ENCODE results near the gene PTS. TPM values are rescaled to one million over a fixed set of nuclear protein-coding genes. Genes with fewer than 3 reads are reported as not detected.

PTS gene
- polyA plus RNA-seq, 6 donors from 2014 or later, result 15.6 to 26.5 (median 22.7) TPM

GRCh38 chr11:112225753-112226061, 521 bp upstream of the PTS start:
- Mint-ChIP-seq H3K27ac (peak overlapping the region; percentile 98 to 99 (median 99)), H3K9me3 (no peaks in the 10 kb centered on the region), H3K27me3 (no peaks in the 10 kb centered on the region), H3K4me3 (peak overlapping the region; percentile 92 to 98 (median 95)), H3K36me3 (peaks cover 9 to 17% of the 10 kb centered on the region in 2 donors), H3K4me1 (peaks cover 14 to 24% (median 18%) of the 10 kb centered on the region in 3 donors)
- DNase-seq (no peak), ATAC-seq (ENCODE audit: low read depth in 2 of 2) (no peak)

DNA sequence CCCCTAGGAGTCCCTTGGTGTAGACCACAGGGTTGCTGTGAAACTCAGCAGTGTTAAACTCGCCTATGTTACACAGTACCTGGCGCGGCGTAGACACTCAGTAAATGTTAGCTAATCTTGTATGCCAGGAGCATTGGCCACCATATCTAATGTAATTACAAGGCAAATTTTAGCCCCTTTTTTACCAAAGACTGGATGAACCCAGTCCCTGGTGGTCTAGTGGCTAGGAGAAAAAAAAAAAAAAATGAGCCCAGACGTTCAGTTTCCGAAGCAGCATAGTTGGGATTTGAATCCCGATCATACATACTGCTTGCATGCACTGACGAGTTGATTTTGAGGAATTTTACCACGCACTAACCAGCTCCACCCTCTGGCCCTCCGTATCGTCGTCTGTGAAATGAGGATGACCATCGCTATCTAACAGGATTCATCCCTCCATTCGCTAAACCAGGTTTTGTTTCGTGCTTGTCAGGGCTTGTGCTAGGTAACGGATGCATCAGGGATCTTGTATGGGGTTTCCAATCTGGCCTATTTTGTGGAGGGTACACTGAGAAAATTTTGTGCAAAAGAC, 688 bp downstream of the PTS start:
- DNase-seq (no peak), ATAC-seq (ENCODE audit: low read depth in 2 of 2) (peak; percentile 63 to 65)
- Mint-ChIP-seq H3K4me1 (peaks cover 17 to 24% (median 22%) of the 10 kb centered on the region in 3 donors), H3K27me3 (no peaks in the 10 kb centered on the region), H3K4me3 (peak overlapping the region; percentile 92 to 98 (median 95)), H3K9me3 (no peaks in the 10 kb centered on the region), H3K36me3 (peaks cover 9 to 24% of the 10 kb centered on the region in 2 donors), H3K27ac (peak overlapping the region; percentile 98 to 99 (median 98))

DNA sequence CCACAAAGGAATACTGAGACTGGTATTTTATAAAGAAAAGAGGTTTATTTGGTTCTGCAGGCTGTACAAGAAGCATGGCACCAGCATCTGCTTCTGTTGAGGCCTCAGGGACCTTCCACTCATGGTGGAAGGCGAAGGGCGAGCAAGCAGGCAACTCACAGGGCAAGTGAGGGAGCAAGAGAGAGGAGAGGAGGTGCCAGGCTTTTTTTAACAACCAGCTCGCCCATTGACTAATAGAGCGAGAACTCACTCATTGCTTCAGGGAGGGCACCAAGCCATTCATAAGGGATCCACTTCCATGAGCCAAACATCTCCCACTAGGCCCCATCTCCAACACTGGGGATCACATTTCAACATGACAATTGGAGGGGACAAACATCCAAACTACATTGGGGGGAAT, 1.2 kb downstream of the PTS start:
- no peak for DNase-seq
- Mint-ChIP-seq H3K27ac (peak overlapping the region in 5 of 6 donors; percentile 98 to 99 (median 98)), H3K36me3 (peaks cover 9 to 24% of the 10 kb centered on the region in 2 donors), H3K27me3 (no peaks in the 10 kb centered on the region), H3K4me3 (peak overlapping the region; percentile 92 to 98 (median 95)), H3K9me3 (no peaks in the 10 kb centered on the region), H3K4me1 (peaks cover 17 to 25% (median 24%) of the 10 kb centered on the region in 3 donors)
- no peak for ATAC-seq (ENCODE audit: low read depth in 2 of 2)

DNA sequence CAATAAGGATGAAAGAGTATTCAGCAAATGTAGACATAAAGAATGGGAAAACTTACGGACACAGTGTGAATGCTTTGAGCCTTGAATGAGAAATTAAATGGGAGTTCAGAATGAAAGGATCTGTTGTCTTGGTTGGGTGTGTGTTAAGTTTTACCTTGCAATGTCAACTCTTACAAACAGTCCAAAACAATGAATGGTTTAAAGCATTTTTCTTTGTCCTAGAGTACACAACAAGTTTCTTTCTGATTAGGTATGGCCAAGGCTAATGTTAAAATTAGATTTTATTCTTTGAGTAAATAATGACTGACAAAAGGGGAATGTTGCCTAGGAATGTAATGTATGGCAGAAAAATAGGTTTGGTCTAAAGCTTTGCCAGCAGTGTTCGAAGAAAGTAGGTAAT, 2.5 kb downstream of the PTS start:
- H3K4me1 Mint-ChIP-seq, result peaks cover 17 to 25% (median 24%) of the 10 kb centered on the region in 3 donors
- H3K27ac Mint-ChIP-seq, result peak overlapping the region in 1 of 6 donors; percentile 10
- no peaks in the 10 kb centered on the region for H3K9me3 Mint-ChIP-seq
- peak overlapping the region in 3 of 8 donors; percentile 25 to 74 (median 41) for H3K4me3 Mint-ChIP-seq
- no peak for DNase-seq
- H3K36me3 Mint-ChIP-seq, result peaks cover 9 to 24% of the 10 kb centered on the region in 2 donors
- H3K27me3 Mint-ChIP-seq, result no peaks in the 10 kb centered on the region
- ATAC-seq (ENCODE audit: low read depth in 2 of 2), result no peak

- H3K4me1 Mint-ChIP-seq, result peaks cover 17 to 25% (median 24%) of the 10 kb centered on the region in 3 donors
- DNase-seq, result no peak
- H3K27me3 Mint-ChIP-seq, result no peaks in the 10 kb centered on the region
- ATAC-seq (ENCODE audit: low read depth in 2 of 2), result no peak
- peak overlapping the region in 1 of 6 donors; percentile 15 for H3K27ac Mint-ChIP-seq
- no peaks in the 10 kb centered on the region for H3K9me3 Mint-ChIP-seq
- peaks cover 9 to 24% of the 10 kb centered on the region in 2 donors for H3K36me3 Mint-ChIP-seq
- peak overlapping the region in 1 of 8 donors; percentile 41 for H3K4me3 Mint-ChIP-seq
Measured at GRCh38 chr11:112229159-112229558, 2.9 kb downstream of the PTS start.

DNA sequence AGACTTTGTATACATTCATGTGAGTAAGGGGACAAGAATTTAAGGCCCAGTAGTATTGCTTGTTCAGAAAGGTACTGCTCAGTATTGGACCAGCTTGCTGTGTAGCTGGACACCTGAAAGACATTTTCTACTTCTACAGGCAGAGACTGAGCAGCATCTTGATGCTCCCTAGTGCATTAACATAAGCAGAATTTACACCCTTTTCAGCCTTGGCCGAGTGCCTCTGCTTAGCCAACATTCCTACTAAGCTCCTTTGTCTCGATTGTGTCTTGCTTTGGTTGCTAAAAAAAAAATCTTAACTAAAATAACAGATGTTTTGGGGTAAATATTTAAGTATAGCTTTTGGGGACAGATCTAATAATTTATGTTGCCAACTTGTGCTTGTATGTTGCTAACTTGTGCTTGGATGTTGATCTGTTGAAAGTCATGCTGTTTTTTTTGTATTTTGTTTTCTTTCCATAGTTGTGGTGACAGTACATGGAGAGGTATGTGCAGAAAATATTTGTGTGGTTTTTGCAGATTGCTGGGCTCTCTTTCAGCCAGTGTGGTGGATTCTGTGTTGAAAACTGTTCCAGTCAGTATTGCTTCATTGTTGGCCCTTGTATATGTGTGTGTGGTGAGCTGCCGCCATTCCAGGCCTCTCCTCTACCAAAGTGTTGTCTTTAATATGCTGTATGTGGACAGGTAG, 3.7 kb downstream of the PTS start:
- H3K27ac Mint-ChIP-seq, result no peak overlapping the region
- DNase-seq (no peak), ATAC-seq (ENCODE audit: low read depth in 2 of 2) (no peak)
- no peaks in the 10 kb centered on the region for H3K9me3 Mint-ChIP-seq
- peak overlapping the region in 1 of 8 donors; percentile 24 for H3K4me3 Mint-ChIP-seq
- peaks cover 9 to 24% of the 10 kb centered on the region in 2 donors for H3K36me3 Mint-ChIP-seq
- peaks cover 17 to 25% (median 24%) of the 10 kb centered on the region in 3 donors for H3K4me1 Mint-ChIP-seq
- no peaks in the 10 kb centered on the region for H3K27me3 Mint-ChIP-seq

DNA sequence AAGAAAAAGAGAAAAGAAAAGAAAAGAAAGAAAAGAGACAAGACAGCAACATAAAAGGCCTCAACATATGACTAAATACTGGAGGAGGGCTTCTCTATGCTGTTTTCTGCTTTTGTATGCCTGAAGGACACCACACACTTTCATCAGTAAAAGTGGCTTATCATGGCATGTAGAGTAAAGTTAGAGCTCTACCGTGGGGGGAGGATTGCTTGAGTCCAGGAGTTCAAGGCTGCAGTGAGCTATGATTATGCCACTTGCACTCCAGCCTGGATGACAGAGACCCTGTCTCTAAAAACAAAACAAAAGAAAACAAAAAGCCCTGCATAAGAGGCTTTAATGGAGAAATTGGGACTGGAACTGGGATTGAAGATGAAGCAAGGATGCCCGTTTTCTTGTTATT, 5.7 kb downstream of the PTS start:
- Mint-ChIP-seq H3K27ac (peak overlapping the region in 4 of 6 donors; percentile 6 to 80 (median 58)), H3K9me3 (no peaks in the 10 kb centered on the region), H3K27me3 (no peaks in the 10 kb centered on the region), H3K4me1 (peaks cover 34 to 42% (median 35%) of the 10 kb centered on the region in 3 donors), H3K4me3 (peak overlapping the region in 1 of 8 donors; percentile 22), H3K36me3 (peaks cover 19 to 28% of the 10 kb centered on the region in 2 donors)
- ATAC-seq (ENCODE audit: low read depth in 2 of 2) (no peak), DNase-seq (no peak)

DNA sequence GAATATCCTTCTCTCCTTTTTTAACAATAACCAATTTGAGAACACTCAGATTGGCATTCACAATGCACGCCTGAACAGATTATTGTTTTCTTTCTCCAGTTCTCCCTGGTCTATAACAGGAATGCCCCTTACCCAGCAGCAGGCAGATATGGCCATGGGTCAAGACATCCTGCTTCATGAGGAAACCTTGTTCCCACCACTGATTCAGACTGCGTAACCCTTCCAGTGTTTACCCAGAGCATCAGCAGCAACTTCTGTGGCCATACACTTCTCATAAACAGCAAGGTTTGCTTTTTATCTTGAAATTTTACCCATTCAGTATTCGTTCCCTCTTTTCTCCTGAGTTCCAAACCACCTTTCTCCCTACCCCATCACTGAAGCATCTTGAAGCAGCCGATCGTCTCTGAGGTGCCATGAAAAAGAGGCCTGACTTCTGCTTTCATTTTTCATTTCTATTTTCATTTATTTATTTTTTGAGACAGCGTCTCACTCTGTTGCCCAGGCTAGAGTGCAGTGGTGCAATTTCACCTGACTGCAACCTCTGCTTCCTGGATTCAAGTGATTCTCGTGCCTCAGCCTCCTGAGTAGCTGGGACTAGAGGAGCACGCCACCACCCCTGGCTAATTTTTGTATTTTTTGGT, 9.6 kb downstream of the PTS start:
- Mint-ChIP-seq H3K4me3 (peak overlapping the region; percentile 66 to 90 (median 86)), H3K9me3 (no peaks in the 10 kb centered on the region), H3K4me1 (peaks cover 22 to 25% (median 24%) of the 10 kb centered on the region in 3 donors), H3K27ac (peak overlapping the region; percentile 91 to 98 (median 96)), H3K36me3 (peaks cover 23 to 24% of the 10 kb centered on the region in 2 donors), H3K27me3 (no peaks in the 10 kb centered on the region)
- ATAC-seq (ENCODE audit: low read depth in 2 of 2) (peak; percentile 93 to 96), DNase-seq (peak; percentile 33)

DNA sequence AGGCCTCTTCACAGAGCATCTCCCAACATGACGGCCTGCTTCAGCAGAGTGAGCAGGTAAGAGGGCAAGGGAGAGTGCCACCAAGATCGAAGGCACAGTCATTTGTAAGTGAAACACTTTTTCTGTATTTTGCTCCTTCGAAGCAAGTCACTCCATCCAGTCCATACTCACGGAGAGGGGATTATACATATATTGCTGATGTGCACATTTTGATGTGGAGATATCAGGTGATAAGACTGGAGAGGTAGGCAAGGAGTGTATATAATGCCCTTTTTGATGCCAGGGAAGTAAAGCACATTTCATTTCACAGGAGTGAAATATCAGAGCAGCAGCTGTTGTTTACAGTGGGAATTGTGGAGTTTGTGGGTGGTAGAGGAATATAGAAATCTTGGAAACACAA, 11.2 kb downstream of the PTS start:
- DNase-seq, result no peak
- Mint-ChIP-seq H3K36me3 (peaks cover 19 to 30% of the 10 kb centered on the region in 2 donors), H3K9me3 (no peaks in the 10 kb centered on the region), H3K27me3 (no peaks in the 10 kb centered on the region), H3K4me3 (peak overlapping the region in 2 of 8 donors; percentile 21 to 49), H3K4me1 (peaks cover 18 to 24% (median 18%) of the 10 kb centered on the region in 3 donors), H3K27ac (peak overlapping the region in 4 of 6 donors; percentile 7 to 91 (median 52))
- no peak for ATAC-seq (ENCODE audit: low read depth in 2 of 2)

GRCh38 chr11:112238041-112238440, 11.8 kb downstream of the PTS start:
- Mint-ChIP-seq H3K4me3 (no peak overlapping the region), H3K36me3 (peaks cover 19 to 35% of the 10 kb centered on the region in 2 donors), H3K27ac (no peak overlapping the region), H3K27me3 (no peaks in the 10 kb centered on the region), H3K4me1 (peaks cover 18 to 24% (median 18%) of the 10 kb centered on the region in 3 donors), H3K9me3 (peaks cover 0 to 1% (median 0%) of the 10 kb centered on the region in 7 donors)
- DNase-seq, result no peak
- ATAC-seq (ENCODE audit: low read depth in 2 of 2), result no peak

- H3K36me3 Mint-ChIP-seq, result peaks cover 19 to 31% of the 10 kb centered on the region in 2 donors
- peaks cover 5 to 9% (median 5%) of the 10 kb centered on the region in 3 donors for H3K4me1 Mint-ChIP-seq
- H3K27ac Mint-ChIP-seq, result no peak overlapping the region
- H3K27me3 Mint-ChIP-seq, result no peaks in the 10 kb centered on the region
- peaks cover 0 to 1% (median 0%) of the 10 kb centered on the region in 7 donors for H3K9me3 Mint-ChIP-seq
- DNase-seq (no peak), ATAC-seq (ENCODE audit: low read depth in 2 of 2) (no peak)
- no peak overlapping the region for H3K4me3 Mint-ChIP-seq
Measured at GRCh38 chr11:112241486-112241885, 15.3 kb downstream of the PTS start.

DNA sequence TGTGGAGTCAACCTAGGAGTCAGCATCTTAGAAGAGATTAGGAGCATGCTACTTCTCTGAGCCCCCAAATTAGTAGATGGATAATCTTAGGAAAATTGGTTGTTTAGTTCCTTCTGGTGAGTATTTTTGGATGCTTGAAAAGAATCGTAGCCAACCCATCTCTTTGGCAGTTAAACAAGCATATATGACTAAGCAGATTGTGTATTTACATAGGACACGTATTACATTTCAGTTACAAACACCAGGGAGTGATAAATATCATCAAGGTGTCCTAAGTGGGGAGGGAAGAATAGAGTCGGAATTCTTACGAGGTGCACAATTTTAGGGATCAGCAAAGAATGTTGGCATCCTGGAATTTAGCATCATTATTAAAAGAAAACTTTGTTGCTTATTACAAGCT, 21.0 kb downstream of the PTS start:
- H3K36me3 Mint-ChIP-seq, result peaks cover 0 to 8% of the 10 kb centered on the region in 2 donors
- H3K4me3 Mint-ChIP-seq, result no peak overlapping the region
- peaks cover 0 to 1% (median 0%) of the 10 kb centered on the region in 7 donors for H3K9me3 Mint-ChIP-seq
- H3K27ac Mint-ChIP-seq, result no peak overlapping the region
- ATAC-seq (ENCODE audit: low read depth in 2 of 2), result no peak
- no peaks in the 10 kb centered on the region for H3K27me3 Mint-ChIP-seq
- H3K4me1 Mint-ChIP-seq, result no peaks in the 10 kb centered on the region
- no peak for DNase-seq

DNA sequence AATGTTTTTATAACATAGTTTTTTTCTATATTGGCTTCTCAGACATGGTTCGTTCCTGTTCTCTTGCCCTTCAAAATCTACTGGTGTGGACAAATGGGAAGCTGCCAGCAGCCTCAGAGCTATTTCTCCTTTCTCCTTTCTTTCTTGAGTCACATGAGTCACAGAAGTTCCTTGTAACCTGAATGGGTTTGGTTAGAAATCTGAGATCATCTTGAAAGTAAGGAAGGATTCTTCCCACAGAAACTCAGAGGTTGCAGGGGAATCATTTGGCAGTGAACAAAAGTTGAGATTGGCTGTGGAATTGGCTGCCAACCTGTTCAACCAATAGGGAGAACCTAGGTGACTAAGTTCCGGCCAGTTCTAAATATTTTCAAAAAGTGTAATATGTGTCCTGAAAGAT, 22.0 kb downstream of the PTS start:
- Mint-ChIP-seq H3K4me1 (no peaks in the 10 kb centered on the region), H3K4me3 (no peak overlapping the region), H3K27ac (no peak overlapping the region), H3K27me3 (no peaks in the 10 kb centered on the region), H3K36me3 (no peaks in the 10 kb centered on the region), H3K9me3 (no peaks in the 10 kb centered on the region)
- ATAC-seq (ENCODE audit: low read depth in 2 of 2) (no peak), DNase-seq (no peak)
